Activated effector memory CD4-positive, alpha-beta T cell treated with anti-CD3 and anti-CD28 coated beads, Interleukin-2, amount 50 U/mL, for 16 hours (primary cell): Measurements from ENCODE around the gene SLC22A15.
"Not testable (repeated sequence)": the region's sequence is repeated elsewhere in the genome, so short reads cannot be mapped to it uniquely, and the experiment has no call there.

Experiments
- DNase-seq: peaks from one replicate; pipeline ENCODE4 v3.0.0-alpha.2; 2020

The SLC22A15 gene

DNA sequence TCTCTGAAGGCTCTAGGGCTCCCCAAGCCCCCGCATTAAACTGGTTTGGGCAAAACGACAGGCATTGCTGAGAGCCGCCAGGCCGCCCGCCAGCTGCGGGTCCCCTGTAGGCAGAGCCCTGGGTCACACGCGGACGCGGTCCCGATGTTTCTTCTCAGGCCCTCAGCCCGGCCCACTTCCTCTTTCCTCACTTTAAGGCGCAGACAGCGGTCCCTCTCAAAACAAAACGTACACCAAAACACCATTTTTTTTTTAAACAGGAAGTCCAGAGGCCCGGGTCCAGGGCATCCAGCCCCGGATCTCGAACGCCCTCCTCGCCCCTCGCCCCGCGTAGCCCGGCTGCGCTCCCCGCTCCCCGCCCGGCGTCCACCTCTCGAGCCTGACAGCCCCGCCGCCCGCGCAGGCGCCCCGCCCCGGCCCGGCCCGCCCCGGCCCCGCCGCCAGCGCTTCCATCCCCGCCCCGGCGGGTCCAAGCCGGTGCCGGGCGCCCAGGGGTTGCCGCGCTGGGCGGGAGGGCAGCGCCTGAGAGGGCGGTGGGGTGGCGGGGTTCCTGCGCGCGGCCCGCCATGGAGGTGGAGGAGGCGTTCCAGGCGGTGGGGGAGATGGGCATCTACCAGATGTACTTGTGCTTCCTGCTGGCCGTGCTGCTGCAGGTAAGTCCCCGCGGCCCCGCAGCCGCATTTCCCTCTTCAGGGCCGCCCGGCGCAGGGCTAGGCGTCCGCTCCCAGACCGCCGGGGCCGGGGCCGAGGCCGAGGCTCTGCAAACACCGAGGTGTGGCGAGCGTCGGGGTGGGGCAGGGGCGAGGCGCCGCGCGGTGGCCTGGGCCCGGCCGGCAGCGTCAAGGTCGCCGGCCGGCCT, at the start of gene SLC22A15:
Gene SLC22A15, plus strand, starts transcription at position 452 of the 859 bp plus-strand sequence. Its CDS starts 115 bp downstream, at position 567.
- DNase-seq: peak; percentile 70

DNA sequence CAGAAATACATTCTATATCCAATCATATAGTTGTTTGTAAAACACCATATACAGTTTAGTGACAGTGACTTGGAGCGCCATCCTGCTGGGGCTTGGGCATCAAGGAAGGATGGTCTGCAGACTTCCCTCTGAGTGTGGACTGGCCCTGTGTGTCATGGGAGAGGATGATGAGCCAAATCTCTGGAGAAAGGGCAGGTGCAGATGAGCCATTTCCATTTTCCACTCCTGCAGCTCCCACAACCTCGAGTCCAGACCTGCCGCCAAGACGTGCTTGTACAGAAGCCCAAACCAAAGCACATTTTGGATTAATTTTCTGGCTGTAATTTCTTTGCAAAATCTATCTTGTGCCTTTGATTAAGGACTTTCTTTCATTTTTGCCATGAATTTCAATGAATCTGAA, 48.3 kb upstream of the SLC22A15 start:
- DNase-seq: no peak

DNA sequence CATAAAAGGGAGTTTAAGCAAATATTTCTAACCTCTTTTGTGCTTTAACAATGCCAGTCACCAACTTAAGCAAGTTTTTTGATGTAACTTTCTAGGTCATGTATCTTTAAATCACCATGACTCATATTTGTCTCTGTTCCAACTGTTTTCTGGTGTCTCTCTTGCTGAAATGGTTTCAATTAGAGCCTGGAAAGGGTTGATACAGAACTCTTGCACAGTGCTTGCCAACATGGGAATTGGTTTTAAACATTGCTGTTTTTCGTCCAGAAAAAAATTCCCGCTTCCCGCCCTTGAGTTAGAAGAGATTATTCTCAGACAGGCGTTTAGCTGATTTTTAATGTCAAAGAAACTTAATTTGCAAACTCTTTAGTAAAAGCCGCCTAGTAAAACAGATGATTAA, 46.4 kb upstream of the SLC22A15 start:
- DNase-seq: no peak

DNA sequence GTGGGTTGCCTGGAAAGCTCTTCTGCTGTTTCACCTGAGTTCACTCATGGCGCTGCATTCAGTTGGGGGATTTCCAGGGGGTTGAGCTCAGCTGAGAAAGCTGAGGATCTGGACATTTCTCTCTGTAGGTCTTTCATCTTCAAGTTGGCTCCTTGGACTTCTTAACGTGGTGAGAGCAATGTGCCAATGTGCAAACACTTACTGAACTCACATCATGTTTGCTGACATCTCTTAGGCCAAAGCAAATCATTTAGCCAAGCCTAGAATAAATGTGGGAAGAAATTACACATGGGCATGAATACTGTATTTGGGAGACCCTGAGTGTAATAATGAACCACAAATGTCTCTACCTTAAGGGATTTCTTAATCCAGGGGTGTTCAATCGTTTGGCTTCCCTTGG, 42.7 kb upstream of the SLC22A15 start:
- no peak for DNase-seq

DNA sequence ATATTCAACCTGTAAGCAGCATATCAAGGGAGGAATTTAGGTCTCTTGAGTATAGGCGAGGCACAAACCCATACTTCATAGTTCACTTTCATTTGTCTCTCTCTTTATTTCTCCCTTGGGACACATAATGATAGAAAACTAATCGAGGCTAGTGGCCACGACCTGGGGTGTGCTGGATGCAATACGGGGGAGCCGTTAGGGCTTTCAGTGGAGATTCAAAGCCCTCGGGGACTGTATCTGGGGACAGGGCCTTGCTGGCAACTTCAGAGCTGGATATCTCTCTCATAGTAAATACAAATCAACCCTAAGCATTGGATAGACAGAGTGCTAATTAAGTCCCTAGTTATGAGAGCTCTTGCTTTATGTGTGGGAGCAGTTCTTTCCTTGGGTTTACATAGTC, 36.9 kb upstream of the SLC22A15 start:
- no peak for DNase-seq

DNA sequence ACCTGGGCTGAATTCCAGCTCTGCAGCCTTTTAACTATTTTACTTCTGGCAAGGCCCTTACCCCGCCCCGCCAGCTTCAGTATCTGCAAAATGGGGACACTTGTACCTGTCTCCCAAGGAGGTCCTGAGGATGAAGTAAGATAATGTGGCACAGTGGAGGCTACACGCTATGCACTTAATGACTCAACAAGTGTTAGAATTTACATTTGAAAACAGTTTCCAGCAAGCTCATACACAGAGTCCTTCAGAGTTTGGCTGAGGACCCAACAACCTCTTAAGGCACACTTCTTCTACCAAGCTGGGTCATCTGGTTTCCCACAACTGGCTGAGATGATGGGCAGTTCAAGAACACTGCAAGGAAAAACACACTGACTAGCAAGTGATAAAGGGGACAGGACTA, 30.2 kb upstream of the SLC22A15 start:
- no peak for DNase-seq

DNA sequence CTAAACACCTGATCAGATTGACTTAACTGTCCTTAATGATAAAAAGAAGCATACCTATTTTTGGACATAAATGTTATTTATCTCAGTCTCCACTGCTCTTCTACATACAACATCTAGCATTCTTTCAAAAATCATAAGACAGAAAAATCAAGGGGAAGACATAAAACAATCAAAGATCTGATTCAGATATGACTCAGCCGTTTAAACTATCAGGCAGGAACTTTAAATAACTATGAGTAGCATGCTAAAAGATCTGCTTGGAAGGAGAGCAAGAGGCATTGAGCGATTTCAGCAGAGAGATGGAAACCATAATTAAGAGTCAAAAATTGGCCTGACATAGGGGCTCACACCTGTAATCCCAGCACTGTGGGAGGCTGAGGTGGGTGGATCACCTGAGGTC, 27.2 kb upstream of the SLC22A15 start:
- no peak for DNase-seq

DNA sequence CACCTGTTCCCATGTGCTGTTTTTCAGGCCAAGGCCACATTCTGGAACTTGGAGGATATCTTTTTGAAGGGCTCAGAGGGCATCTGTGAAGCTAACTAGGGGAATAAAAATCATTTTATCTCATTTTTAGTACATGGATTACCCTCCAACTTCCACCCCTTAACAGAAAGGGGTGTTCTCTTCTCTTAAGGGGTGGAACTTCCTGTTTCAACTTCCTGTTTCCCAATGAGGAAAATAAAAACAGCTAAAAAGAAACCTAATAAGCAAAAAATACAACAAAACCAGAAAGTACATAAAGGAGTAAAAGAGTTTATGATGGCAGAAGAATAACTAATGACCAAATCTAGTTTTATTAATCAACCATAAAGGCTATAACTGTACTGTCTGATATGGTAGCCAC, 24.8 kb upstream of the SLC22A15 start:
- no peak for DNase-seq

DNA sequence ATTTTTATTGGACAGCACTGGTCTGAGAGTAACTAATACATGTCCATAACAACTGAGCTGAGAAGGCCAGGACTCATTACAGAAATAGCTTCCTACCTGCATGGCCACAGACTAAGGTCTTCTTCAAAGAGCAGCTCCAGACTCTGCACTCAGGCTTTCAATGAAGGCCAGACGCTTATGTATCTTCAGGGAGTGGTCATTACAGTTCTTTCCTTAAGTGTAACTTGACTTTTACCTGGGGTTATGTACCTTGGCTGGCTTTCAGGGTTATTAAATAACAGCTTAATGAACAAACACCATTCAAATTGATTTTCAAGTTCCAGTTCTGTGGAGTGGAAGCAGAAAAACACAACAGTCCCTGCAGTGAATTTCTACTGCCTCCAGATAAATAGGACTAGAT, 23.8 kb upstream of the SLC22A15 start:
- no peak for DNase-seq

DNA sequence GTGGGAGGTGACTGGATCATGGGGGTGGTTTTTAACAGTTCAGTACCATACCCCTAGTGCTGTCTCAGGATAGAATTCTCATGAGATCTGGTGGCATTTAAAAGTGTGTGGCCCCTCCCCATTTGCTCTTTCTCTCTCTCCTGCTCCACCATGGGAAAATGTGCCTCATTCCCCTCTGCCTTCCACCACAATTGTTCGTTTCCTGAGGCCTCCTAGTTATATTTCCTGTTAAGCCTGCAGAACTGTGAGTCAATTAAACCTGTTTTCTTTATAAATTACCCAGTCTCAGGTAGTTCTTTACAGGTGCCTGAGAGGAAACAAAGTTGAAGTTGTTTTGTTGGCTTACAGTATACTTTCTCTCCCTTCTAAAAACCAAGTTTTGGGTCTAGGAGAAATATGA, 23.1 kb upstream of the SLC22A15 start:
- DNase-seq: no peak

DNA sequence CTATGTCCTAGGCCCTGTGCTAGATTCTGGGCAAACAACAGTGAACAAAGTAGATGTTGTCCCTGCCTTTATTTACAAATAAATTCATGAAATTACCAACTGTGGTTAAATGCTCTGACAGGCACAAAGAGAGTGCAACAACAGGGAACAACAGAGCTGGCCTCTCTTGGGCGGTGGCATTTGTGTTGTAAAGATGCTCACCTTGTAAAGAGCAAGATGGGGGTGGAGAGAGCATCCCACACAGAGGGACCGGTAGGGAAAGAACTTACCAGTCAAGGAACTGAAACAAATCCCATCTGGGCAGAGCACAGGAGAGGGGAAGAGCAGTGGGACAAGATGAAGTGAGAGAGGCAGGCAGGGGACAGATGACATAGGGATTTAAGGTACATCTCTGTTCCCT, 21.6 kb upstream of the SLC22A15 start:
- DNase-seq: no peak

DNA sequence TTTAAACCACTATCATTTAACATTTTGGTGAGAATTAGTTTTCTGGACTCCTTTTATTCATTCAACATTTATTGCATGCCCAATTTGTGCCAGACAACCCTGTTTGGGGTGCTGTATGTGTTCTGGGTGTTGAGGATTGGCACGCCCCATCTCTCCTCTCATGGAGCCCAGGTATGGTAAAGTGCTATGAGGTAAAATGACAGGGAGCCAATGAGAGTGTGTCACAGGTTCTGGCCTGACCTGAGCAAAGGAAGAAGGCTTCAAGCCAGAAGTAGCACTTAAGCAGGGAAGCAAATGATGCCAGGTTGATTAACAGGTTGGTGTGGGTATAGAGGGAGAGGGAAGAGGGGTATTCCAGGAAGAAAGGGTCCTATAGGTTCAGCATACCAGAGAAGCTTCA, 21.1 kb upstream of the SLC22A15 start:
- DNase-seq: no peak

DNA sequence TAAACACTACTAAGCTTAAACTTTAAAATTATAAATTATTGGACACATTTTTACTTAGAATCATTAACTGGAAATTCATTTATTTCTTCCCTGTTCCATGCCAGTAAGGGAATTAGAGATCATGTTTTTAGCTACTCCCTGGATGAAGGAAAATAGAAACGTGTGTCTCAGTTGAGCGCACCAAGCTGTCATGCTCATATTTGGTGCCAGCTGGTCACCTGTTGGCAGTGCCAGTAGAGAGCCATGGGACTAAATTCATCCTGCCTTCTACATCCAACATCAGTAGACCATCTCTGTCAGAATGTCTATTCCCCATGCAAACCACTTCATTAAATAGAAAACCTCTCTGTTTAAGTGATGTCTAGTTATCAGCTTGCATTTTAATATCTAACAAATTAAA, 17.4 kb upstream of the SLC22A15 start:
- DNase-seq: no peak

DNA sequence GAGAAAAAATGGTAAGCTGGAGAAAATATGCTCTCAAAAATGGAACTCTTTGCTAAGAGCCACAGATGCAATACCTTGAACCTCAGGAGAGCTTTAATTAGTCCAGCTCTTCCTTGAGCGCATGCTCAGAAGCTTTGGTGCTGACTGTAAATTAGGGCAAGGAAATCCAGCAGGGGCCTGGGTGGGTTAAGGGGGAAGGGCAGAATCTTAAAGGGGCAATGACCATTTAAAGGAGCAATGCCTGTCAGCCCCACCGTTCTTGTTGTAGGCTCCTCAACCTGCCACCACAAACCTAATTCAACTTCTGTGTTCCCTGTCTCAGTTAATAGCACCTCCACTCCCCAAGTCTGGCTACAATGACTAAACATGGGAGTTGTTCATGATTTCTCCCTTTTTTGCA, 6.8 kb upstream of the SLC22A15 start:
- no peak for DNase-seq

DNA sequence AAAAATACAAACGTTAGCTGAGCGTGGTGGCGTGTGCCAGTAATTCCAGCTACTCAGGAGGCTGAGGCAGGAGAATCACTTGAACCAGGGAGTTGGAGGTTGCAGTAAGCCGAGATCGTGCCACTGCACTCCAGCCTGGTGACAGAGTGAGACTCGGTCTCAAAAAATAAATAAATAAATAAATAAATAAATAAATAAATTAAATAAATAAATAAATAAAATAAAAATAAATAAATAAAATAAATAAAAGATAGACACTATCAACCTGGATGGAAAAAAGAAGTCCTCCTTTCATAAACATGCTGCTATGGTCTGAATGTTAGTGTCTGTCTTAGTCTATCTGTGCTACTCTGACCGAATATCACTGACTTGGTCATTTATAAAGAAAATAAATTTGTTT, 4.5 kb upstream of the SLC22A15 start:
- not testable (repeated sequence) for DNase-seq

DNA sequence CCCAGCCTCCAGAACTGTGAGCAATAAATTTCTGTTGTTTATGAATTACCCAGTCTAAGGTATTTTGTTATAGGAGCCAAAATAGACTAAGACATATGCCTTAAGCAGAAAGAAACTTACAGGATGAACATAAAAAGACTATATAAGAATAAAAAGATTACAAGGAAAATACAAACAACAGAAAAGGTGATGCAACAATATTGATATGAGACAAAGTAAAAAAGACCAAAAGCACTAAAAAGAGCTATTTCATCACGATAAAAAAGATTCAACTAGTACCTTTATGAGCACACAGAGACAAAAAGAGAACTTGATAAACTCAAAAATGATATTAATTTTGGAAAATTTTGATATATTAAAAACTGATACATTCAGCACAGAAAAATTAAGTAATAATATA, 3.2 kb upstream of the SLC22A15 start:
- DNase-seq: no peak

DNA sequence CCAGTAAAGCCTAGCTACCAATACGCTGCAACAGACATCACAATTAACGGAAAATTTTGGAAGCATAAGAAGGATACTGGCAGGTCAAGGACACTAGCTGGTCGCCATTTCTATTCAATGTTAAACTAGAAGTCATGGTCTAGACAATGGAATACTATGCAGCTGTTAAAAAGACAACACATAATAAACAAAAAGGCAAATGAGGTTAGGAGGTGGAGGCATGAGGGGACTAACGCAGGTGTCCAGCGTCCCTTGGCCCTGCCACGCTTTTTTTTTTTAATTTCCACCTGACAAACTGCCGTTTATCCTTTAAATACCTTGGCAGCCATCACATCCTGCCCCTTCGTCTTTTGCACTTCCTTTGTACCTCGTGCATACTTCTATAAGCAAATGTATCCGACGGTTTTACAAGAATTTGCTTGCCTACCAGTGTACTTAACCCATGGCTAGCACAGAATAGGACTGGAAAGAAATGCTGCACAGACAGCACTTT, 698 bp upstream of the SLC22A15 start:
- DNase-seq: no peak

DNA sequence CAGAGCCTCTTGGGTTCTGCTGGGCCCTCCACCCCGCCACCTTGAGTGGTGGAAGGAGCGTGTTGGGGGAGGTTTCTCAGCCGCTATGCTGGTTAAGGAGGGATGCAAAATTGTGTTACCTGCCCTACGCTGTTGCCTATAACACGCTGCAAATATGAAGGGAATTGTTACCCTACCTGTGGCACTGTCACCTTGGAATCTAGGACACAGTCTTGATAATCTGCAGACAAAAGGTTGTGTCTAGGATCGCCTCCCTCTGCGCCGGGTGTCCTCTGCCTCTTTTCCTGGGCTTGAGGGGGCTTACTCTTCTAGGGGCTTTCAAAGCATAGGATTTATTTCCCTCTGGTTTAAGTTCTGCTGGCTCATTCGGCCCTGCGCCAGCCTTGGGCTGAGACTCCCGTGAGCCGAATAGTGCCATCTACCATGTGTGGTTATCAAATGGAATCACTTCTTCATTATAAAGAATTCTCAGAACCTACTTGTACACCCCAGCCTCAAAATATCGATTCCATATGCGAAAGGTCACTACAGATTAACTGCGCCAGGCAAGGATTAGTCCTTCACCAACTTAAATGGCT, 697 bp downstream of the SLC22A15 start:
- DNase-seq: no peak

DNA sequence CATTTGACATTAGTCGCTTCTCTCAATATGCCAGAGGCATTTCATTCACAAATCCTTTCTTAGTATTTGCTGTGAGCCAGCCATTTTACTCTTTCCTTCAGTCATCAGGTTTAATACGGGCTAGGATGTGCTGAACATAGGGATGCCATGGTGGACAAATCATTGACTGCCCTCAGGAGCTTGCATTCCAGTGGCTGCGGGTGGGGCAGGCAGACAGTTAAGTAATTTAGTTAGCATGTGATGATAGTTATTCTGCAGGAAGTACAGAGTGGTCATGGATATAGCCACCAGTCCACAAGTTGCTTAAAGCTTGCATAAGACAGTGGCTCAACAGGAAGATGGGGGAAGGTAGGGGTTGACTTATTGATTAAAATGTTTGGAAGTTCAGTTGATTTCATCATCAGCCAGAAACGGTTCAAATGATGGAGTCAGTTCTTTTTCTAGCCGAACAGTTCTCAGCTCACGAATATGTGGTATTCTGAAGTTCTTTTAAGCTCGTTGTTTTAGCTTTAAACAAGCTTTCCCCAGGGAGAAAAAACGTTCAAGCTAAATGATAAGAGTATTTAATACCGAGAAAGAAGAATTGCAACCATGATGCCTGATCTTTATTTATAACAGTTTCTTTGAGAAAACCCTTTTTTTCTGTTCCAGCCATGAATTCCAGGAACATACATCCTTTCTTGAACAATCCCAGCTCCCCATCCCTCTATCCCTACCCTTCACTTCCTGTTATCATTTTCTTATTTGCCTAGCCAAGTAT, 1.4 kb downstream of the SLC22A15 start:
- no peak for DNase-seq

DNA sequence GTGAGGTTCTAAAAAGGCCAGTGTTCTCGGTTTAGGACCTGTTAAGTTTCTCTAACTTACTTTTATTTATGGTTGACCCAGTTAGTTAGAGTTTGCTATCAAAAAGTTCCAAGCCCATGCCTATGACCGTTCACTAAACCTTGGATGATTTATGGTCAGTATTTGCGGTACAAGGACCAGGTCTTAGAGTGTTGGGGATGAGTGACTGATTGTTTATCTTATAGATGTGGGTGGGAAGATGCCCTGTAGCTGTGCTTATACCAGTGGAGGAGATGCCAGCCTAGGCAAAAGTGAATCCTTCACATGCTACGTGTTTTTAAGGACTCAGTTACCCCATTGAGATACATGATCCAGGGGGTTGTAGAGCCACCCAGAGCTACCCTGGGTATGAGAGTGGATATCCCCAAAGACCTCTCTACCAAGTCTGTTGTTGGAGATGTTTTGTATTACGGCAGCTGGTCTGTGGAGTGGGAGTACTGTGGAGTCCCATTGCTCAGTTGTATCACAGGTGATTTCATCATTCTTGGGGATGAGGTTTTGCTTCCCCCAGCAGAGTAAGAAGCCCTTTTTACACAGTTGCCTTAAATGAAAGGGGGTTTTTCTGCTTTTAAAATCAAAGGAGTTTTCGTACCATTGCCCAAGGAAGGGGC, 2.1 kb downstream of the SLC22A15 start:
- no peak for DNase-seq

DNA sequence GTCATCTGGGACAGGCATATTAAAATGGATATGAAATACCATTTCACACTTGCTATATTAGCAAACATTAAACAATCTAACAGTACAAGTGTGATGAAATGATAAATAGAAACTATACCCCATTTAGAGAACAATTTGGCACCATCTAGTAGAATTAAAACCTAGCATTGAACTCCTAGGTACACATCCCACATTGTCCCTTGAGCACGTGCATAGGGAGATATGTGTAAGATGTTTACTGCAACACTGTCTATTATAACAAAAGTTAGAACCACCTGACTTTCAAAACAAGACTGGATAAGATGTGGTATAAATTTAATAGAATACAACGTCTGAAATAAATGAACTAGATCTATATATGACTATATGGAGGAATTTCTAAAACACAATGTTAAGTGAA, 3.8 kb downstream of the SLC22A15 start:
- DNase-seq: no peak

DNA sequence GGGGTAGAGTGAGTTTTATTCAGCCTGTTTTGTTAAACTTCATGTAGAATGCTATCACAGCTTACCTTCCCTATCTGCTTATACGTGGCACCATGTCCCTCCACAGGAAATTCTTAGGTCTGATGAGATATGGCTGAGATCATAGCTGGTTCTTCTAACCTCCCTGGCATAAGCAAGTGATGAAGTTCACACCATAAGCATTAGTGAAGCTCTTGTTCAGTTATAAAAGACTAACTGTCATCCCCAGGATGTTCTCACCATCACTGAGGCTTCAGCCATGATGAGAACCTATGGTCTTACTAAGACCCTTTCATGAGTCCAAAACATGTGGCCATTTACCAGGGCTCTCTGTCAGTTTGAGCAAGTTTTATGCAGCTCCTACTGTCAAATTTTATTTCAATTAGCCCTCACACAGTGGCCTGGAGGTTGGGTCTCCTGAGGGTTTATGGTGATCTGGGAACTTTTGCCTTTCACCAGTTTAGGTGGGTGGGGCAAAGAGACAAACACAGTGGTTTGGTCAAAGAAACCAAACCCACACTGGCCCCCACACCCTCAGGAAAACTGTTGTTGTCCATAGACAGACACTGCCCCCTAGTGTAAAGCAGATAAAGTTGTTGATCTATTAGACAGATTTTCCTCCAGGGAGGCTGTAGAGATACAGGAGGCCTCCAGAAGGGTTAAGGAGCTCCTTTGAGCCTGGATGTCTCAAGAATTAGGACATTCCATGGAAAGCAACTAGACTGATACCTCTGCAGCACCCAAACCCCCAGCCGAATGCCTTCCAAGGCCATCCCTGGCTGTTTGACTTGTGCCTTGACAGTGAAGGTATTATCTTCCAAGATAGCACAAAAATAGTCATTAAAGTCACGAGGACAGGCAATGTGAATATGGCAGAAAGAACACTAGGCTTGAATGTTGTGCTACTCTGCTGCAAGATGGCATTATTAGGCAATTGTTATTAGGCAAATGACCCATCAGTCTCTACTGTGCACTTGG, 5.0 kb downstream of the SLC22A15 start:
- no peak for DNase-seq
